HUES64 (cell line): Measurements from ENCODE around the gene SERPIND1.
"Not testable (repeated sequence)": the region's sequence is repeated elsewhere in the genome, so short reads cannot be mapped to it uniquely, and the experiment has no call there.

Experiments used
- H3K27ac ChIP-seq: 2 replicates; pipeline ENCODE4 v1.7.0; 2013; ENCODE audit warnings: low read depth, low read length, inconsistent platforms
- H3K27me3 ChIP-seq: 2 replicates; pipeline ENCODE4 v1.6.1; 2013; ENCODE audit warnings: mild to moderate bottlenecking, low read length; ENCODE audit not compliant: insufficient read depth
- H3K36me3 ChIP-seq: 2 replicates; pipeline ENCODE4 v1.6.1; 2013; ENCODE audit warnings: mild to moderate bottlenecking, low read length; ENCODE audit not compliant: insufficient read depth
- H3K4me1 ChIP-seq: 2 replicates; pipeline ENCODE4 v1.6.1; 2013; ENCODE audit warnings: mild to moderate bottlenecking, low read length, moderate library complexity; ENCODE audit not compliant: insufficient read depth
- H3K4me3 ChIP-seq: 2 replicates; pipeline ENCODE4 v1.5.1; 2013; ENCODE audit warnings: mild to moderate bottlenecking, low read length, moderate library complexity
- H3K9ac ChIP-seq: 2 replicates; pipeline ENCODE4 v1.6.1; 2013; ENCODE audit warnings: mild to moderate bottlenecking, low read depth, low read length
- H3K9me3 ChIP-seq: 2 replicates; pipeline ENCODE4 v1.6.1; 2013; ENCODE audit warnings: low read depth, low read length; ENCODE audit not compliant: insufficient read depth
- whole genome bisulfite sequencing: fragments of 150-250, 120-280 bp; methylation state at CpG from one replicate; pipeline ENCODE4 v1.1.7; 2013; ENCODE audit warnings: missing lambda C conversion rate; 5-methylcytosine and 5-hydroxymethylcytosine counted together

Gene SERPIND1

GRCh38 chr22:20763630-20764470, 10.1 kb upstream of the SERPIND1 start:
- H3K9me3 ChIP-seq = no peaks in the 10 kb centered on the region
- H3K27ac ChIP-seq = no peak overlapping the region
- no peak overlapping the region for H3K9ac ChIP-seq
- H3K36me3 ChIP-seq = peaks cover 22% of the 10 kb centered on the region
- H3K27me3 ChIP-seq = no peaks in the 10 kb centered on the region
- no peaks in the 10 kb centered on the region for H3K4me1 ChIP-seq
- WGBS = 96% methylated on average over 13 of the region's 13 CpGs
- no peak overlapping the region for H3K4me3 ChIP-seq

GRCh38 chr22:20764471-20764720, 9.5 kb upstream of the SERPIND1 start:
- Histone ChIP-seq H3K36me3 (peaks cover 22% of the 10 kb centered on the region), H3K4me3 (no peak overlapping the region), H3K27me3 (no peaks in the 10 kb centered on the region), H3K4me1 (no peaks in the 10 kb centered on the region), H3K27ac (no peak overlapping the region), H3K9me3 (no peaks in the 10 kb centered on the region), H3K9ac (no peak overlapping the region)
- 95% methylated on average over 7 of the region's 7 CpGs for WGBS

GRCh38 chr22:20764729-20765128, 9.2 kb upstream of the SERPIND1 start:
- Histone ChIP-seq H3K27me3 (no peaks in the 10 kb centered on the region), H3K4me1 (no peaks in the 10 kb centered on the region), H3K4me3 (no peak overlapping the region), H3K27ac (no peak overlapping the region), H3K9ac (no peak overlapping the region), H3K9me3 (no peaks in the 10 kb centered on the region), H3K36me3 (peaks cover 22% of the 10 kb centered on the region)
- 94% methylated on average over 10 of the region's 10 CpGs for WGBS

GRCh38 chr22:20765938-20766337, 8.0 kb upstream of the SERPIND1 start:
- Histone ChIP-seq H3K27me3 (no peaks in the 10 kb centered on the region), H3K4me3 (no peak overlapping the region), H3K4me1 (no peaks in the 10 kb centered on the region), H3K36me3 (peaks cover 22% of the 10 kb centered on the region), H3K9me3 (no peaks in the 10 kb centered on the region), H3K9ac (no peak overlapping the region), H3K27ac (no peak overlapping the region)
- 97% methylated on average over 2 of the region's 2 CpGs for WGBS

- Histone ChIP-seq H3K9ac (no peak overlapping the region), H3K27ac (no peak overlapping the region), H3K27me3 (no peaks in the 10 kb centered on the region), H3K4me1 (no peaks in the 10 kb centered on the region), H3K9me3 (no peaks in the 10 kb centered on the region), H3K4me3 (no peak overlapping the region), H3K36me3 (peaks cover 22% of the 10 kb centered on the region)
- WGBS = 92% methylated on average over 7 of the region's 7 CpGs
Measured at GRCh38 chr22:20766530-20766929, 7.4 kb upstream of the SERPIND1 start.

- H3K27me3 ChIP-seq = not testable (repeated sequence)
Measured at GRCh38 chr22:20769496-20769826, 4.5 kb upstream of the SERPIND1 start.

GRCh38 chr22:20771918-20772625, 1.8 kb upstream of the SERPIND1 start:
- no peaks in the 10 kb centered on the region for H3K4me1 ChIP-seq
- H3K27ac ChIP-seq = no peak overlapping the region
- H3K36me3 ChIP-seq = no peaks in the 10 kb centered on the region
- H3K27me3 ChIP-seq = no peaks in the 10 kb centered on the region
- H3K9me3 ChIP-seq = no peaks in the 10 kb centered on the region
- 85% methylated on average over 9 of the region's 9 CpGs for WGBS
- no peak overlapping the region for H3K9ac ChIP-seq
- H3K4me3 ChIP-seq = no peak overlapping the region

More at GRCh38 chr22:20769496-20769826, 4.5 kb upstream of the SERPIND1 start:
- H3K9me3 ChIP-seq, H3K4me1 ChIP-seq, H3K4me3 ChIP-seq, H3K36me3 ChIP-seq, H3K9ac ChIP-seq, H3K27ac ChIP-seq: not testable (repeated sequence)
- WGBS = 92% methylated on average over 8 of the region's 9 CpGs

GRCh38 chr22:20774882-20775281, 969 bp downstream of the SERPIND1 start:
- Histone ChIP-seq H3K9me3 (no peaks in the 10 kb centered on the region), H3K4me3 (no peak overlapping the region), H3K9ac (no peak overlapping the region), H3K4me1 (no peaks in the 10 kb centered on the region; the same call in 1 of the 2 replicates), H3K27ac (no peak overlapping the region), H3K36me3 (no peaks in the 10 kb centered on the region), H3K27me3 (no peaks in the 10 kb centered on the region)
- 92% methylated on average over 4 of the region's 4 CpGs for WGBS

- WGBS = 91% methylated on average over 2 of the region's 4 CpGs
- Histone ChIP-seq H3K9me3 (no peaks in the 10 kb centered on the region), H3K4me3 (no peak overlapping the region), H3K4me1 (no peaks in the 10 kb centered on the region; the same call in 1 of the 2 replicates), H3K9ac (no peak overlapping the region), H3K36me3 (no peaks in the 10 kb centered on the region), H3K27ac (no peak overlapping the region), H3K27me3 (no peaks in the 10 kb centered on the region)
Measured at GRCh38 chr22:20775342-20775895, 1.5 kb downstream of the SERPIND1 start.

GRCh38 chr22:20776624-20777405, 2.9 kb downstream of the SERPIND1 start:
- no peaks in the 10 kb centered on the region; the same call in 1 of the 2 replicates for H3K4me1 ChIP-seq
- 93% methylated on average over 17 of the region's 17 CpGs for WGBS
- no peaks in the 10 kb centered on the region for H3K36me3 ChIP-seq
- no peak overlapping the region for H3K4me3 ChIP-seq
- no peak overlapping the region for H3K9ac ChIP-seq
- H3K9me3 ChIP-seq = no peaks in the 10 kb centered on the region
- no peaks in the 10 kb centered on the region for H3K27me3 ChIP-seq
- no peak overlapping the region for H3K27ac ChIP-seq
